GM19397 (cell line): ENCODE data around the gene ZNF367.
A peak's percentile ranks its signal among the peaks of the same experiment; 100 is the strongest.

Source experiments
- ATAC-seq: cut with Tn5 transposase; IDR thresholded peaks from one replicate; pipeline ENCODE4 v1.9.1; 2021; ENCODE audit warnings: mild to moderate bottlenecking, moderate library complexity; ENCODE audit not compliant: unreplicated experiment

Gene ZNF367

DNA sequence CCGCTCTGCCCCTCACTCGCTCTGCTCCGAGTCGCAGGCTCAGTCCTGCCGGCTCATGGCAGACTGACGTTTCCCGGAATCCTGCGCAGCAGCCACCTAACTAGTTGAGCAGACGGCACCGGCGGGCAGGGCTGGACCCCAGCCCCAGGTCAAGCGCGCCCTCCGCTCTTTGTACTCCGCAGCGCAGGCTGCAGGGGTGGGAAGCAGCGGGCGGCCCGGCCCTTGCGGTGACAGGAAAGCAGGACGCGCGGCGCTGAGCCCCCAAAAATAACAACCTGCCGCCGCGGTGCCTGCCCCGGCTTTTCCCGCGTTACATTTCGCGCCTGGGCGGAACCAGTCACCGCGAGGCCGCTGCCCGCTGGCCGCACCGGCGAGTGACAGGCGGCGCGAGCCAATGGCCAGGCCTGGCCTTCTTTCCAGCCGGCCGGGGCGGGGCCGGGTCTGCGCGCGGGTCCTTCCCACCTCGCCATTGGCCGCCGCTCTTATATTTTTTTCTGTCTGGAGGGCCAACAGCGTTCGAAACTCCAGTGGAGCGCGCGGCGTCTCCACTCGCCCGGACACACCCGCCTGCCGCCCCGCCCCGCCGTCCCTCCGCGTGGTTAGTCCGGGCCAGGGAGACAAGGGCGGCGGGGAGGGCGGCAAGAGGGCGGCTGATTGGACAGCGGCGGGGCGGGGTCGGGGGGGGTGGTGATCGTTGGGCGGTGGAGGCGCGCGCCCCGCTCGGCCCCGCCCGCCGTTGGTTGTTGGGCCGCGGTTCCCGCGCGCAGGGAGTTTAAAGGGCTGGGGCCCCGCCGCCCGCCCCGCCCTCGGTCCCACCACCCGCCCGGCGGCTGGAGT, at the start of gene ZNF367:
Gene ZNF367 (minus strand): TSS at position 288 of the 837 bp plus-strand sequence. CDS start 338 bp downstream, outside the sequence.
- peak; percentile 67 for ATAC-seq

DNA sequence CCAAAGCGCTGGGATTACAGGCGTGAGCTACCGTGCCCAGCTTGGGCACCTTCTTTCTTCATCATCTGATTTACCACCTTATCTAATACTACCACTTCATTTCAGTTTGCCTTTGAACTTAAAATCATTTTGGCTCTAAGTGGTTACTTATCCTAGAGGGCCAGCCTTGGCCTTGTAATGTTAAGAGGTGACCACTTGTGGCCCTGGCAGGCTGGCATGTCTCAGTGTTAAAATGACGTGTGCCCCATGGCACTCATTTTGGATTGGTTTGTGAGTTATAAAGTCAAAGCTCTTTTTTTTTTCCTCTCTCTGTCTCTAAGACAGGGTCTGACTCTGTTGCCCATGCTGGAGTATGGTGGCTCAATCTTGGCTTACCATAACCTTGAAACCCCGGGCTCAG, 49.6 kb upstream of the ZNF367 start:
- no peak for ATAC-seq

DNA sequence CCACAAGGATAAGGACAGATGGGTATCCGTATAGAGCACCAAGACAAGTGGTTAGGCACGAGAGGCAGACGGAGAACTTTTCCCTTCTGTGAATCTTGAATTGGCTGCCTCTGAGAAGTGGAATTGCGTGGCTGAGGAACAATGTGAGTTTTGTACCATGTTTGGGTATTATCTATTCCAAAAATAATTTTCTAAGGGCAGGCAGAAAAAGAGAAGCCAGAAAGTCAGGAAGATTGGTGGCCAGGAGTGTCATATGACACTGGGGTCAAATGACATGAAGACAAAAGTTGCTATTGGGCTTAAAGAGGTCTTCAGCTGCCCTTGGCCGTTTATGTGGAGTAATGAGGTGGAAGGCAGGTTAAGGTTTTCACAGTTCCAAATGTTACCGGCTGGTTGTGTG, 46.3 kb upstream of the ZNF367 start:
- ATAC-seq = no peak

DNA sequence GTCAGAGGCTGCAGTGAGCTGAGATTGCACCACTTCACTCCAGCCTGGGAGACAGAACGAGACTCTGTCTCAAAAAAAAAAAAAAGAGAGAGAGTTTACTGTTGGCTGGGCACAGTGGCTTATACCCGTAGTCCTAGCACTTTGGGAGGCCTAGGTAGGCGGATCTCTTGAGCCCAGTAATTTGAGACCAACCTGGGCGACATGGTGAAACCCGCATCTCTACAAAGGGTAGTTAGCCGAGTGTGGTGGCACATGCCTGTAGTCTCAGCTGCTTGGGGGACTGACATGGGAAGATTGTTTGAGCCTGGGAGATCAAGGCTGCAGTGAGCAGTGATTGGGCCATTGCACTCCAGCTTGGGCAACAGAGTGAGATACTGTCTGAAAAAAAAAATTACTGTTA, 44.4 kb upstream of the ZNF367 start:
- no peak for ATAC-seq

DNA sequence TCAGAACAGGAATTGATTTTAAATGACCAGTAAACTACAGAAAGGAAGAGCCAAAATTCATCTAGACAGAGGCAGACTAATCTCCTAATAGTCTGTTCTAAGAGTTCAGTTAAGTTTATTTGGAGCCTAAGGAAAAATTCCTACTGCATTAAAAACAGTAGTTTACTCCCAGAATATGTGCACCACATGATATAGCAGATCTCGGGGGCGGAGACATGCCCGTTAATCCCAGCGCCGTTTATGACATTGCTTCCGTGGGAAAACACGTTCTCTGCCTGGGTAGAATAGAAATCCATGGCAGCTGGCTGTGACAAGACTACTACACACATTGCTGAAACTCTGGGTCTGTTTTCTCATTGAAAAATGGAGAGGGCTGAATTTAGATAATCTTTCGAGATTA, 43.2 kb upstream of the ZNF367 start:
- ATAC-seq = no peak

DNA sequence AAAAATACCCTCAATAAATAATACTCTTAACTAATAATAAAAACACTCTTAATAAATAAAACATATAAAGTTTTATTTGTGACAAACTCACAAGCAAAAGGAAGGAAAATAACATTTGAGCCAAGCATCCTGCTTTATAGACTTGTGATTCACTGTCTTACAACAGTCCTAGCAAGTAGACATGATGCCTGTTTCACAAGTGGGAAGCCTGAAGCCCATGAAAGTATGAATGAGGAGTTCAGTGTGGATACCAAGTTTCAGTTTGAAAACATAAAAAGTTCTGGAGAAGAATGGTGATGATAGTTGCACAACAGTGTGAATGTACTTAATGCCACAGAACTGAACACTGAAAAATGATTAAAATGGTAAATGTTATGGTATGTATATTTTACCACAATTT, 42.7 kb upstream of the ZNF367 start:
- no peak for ATAC-seq

DNA sequence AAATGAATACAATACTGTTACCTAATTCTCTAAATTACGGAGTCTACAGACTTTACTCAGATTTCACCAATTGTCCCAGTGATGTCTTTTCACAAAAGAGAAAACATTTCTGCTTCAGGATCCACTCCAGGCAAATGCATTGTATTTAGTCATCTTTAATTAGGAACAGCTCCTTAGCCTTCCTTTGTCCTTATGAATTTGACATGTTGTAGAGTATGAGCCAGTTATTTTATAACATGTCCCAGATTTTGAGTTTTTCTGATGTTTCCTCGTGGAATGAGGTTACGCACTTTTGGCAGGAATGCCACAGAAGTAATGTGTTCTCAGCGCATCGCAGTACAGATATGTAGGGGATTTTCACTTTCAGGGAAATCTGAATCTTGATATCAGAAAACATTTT, 42.3 kb upstream of the ZNF367 start:
- ATAC-seq = no peak

DNA sequence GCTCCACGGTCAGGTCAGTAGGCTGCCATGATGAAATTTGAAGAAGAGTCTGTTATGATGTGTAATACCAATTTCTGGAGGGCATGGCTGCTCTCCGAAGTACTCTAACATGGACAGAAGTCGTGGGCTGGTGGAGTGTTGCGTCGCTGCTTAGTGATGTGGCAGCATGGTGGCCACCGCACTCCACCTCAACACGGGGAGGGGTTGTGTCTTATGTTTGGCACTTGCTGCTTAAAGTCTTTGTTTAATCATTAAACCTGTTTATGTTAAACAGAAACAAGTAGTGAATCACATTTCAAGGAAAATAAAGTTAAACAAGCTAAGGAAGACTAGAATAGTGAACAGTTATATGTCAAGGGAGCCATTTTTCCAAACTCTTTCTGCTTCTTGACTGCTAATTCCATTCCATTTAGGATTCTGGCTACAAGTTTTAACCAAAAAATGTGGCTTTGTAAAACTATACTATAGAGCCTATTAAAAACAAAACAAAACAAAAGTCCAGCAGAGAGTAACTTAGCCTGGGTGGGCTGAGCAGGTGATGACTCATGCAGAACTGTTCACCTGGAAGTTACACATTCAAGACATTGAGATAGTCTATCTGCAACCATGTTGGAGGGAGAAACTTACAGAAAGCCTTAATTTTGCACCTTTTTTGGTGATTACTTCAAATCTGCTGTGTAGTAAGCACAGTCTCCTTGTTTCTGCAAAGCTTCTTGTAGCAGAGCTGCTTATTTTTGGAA, 41.3 kb upstream of the ZNF367 start:
- no peak for ATAC-seq

DNA sequence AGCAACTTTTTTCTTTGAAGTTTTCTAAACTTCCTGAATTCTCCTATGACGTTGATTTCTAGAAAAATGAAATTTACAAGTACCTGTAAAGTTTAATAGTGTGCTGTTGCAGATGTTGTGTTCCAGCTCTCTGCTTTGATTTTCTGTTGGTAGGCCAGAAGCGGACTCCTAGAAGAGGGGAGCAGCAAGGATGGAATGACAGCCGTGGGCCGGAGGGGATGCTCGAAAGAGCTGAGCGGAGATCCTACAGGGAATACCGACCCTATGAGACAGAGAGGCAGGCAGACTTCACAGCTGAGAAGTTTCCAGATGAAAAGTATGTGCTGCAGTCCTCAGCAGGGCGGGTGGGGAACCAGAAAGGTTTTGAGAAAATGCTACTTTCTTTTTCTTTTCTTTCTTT, 40.1 kb upstream of the ZNF367 start:
- ATAC-seq = no peak

DNA sequence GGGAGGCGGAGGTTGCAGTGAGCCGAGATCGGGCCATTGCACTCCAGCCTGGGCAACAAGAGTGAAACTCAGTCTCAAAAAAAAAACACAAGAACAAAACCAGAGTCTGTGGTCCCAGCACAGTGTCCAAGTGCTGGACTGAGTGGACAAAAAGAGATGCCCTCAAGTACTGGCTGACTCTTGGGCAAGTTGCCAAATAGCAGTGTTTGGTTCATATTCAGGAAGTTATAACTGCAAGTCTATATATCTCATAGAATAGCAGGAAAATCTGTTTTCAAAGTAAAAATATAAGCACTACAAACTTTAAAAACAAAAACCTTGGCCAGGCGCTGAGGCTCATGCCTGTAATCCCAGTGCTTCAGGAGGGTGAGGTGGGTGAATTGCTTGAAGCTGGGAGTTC, 39.1 kb upstream of the ZNF367 start:
- no peak for ATAC-seq

DNA sequence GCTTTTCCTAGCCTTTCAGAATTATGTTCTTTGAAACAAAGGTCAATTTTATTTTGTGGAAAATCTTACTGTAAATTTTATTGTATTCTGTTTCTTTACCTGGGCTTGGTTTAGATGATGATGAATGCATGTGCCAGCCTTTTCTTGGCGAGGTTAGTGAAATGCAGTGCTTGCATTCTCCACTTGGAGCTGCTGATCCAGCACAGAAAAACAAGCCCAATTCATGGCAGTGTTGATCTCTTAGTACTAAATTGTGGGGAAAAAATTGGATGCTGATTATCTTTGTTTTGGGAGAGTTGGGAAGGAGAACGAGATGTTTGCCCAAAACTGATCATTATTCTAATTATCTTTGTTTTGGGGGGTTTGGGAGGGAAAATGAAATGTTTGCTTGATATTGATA, 35.5 kb upstream of the ZNF367 start:
- no peak for ATAC-seq

DNA sequence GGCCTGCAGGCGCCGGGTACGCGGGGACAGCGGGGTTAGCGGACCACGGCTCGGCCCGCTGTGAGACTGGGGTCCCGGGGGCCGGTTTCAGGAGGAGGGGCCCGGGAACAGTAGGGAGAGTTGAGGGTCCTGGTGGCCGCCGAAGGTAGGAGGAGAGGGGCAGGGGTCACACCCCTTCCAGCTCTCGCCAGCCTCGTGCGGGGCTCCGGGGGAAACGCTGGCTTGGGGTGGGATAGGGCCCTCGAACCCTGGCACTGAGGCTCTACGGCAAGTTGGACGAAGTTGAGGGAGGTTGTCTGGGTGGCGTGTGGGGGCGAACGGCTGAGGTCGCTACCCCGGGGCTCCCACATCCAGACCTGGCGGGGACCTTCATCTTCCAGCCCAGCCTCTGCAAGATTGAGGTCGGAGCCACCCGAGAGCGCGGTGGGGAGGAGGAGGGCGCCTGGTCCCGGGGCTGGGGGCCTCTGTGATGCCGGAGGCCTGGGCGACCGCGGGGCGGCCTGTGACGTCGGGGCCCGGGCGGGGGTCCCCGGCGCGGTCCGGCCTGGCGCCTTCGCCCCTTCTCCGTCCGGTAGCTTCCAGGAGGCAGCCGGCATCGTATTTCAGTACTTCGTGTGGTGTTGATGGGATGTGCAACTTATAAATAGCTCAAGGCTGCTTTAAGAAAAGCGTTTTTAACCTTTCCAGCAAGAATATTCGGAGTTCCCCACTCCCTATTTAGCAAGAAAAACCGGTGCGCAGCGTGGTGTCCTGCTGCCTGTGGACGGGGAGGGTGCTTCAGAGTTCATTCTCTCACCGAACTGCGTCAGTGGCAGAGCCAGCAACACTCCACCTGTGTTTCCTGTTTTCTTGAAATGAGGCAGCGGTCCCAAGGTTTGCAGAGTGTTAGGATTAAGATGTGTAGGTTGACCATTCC, 32.7 kb upstream of the ZNF367 start:
- ATAC-seq = no peak

DNA sequence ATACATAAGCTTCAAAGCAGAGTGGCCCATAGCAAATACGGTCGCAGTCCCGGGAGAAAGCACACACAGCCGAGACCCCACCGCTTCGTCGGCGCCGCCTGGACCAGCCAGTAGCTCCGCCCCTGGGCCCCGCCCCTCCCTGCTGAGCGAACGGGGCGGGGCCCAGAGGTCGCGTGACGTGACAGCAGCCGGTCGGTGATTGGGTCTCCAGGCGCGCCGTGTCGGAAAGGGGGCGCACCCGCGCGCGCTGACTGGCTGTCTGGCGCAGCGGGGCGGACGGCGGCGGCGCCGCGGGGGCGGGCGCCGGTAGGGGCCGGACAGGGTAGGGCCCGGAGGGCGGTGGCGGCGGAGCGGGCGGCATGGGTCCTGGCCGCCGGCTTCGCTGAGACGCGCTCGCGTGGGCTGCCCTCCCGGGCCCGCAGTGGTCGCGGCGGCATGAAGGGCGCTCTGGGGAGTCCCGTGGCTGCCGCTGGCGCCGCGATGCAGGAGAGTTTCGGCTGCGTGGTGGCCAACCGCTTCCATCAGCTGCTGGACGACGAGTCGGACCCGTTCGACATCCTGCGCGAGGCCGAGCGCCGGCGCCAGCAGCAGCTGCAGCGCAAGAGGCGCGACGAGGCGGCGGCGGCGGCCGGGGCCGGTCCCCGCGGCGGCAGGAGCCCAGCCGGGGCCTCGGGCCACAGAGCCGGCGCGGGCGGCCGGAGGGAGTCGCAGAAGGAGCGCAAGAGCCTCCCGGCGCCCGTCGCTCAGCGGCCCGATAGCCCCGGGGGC, 31.9 kb upstream of the ZNF367 start, which contains the start of gene HABP4:
Gene HABP4 (plus strand): TSS at position 325 of the 768 bp plus-strand sequence. CDS start 111 bp downstream, at position 436.
- ATAC-seq = peak; percentile 98

DNA sequence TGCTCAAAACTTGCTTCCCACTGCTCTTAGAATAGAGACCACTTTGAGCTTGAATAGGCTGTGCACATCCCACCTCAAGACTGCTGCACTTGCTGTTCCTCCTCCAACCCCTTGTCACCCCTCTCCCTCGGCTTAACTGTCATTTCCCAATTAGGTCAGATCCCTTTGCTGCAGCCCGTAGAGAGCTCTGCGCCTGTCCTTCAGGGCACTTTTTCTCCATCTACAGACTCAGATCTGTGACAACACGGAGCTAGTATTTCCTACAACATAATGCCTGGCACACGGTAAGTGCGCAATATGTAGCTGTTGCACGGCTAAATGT, 31.3 kb upstream of the ZNF367 start:
- peak; percentile 14 for ATAC-seq

DNA sequence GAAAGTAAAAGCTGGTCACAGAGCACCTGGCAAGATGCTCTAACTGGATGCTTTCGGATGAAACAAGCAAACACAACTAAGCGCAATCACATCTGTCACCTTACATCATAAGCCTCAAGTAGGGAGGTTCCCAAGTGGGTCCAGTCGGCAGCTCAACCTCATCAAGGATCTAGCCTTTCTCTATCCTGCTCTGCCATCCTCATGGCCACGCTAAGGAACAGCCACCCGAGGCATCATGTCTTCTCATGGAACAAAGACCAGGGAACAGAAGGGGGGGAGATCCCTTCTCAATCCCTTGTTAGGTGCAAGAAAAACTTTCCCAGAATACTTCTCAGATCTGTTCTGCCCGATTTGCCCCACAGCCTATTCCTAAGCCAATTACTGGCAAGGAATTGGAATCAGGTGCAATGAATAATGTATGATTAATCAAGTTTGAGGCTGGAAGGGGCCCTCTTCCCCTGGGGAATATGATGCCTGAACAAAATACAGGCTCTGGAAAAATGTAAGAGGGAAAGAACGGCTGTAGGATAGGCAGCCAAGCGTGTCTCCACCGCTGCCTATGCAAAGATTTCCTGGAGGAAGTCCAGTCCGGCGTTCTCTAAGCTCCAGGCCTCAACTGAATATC, 30.5 kb upstream of the ZNF367 start:
- ATAC-seq = no peak

DNA sequence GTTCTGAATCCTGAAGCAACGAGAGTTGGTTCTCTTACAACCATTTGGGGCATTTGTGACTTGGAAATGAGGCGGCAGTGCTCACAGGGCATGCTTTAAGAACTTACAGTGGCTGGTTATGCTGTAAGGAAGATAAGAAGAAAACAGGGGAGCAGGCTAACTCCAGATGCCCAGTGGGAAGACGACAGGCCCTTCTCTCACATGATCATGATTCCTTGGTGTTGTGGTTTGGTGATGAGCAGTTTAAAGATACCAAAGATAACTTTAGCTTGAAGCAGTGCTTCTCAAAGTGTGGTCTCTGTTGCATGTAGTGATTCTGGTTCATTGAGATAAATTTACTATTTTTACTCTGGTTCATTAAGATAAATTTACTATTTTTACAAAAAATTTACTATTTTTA, 29.2 kb upstream of the ZNF367 start:
- no peak for ATAC-seq

DNA sequence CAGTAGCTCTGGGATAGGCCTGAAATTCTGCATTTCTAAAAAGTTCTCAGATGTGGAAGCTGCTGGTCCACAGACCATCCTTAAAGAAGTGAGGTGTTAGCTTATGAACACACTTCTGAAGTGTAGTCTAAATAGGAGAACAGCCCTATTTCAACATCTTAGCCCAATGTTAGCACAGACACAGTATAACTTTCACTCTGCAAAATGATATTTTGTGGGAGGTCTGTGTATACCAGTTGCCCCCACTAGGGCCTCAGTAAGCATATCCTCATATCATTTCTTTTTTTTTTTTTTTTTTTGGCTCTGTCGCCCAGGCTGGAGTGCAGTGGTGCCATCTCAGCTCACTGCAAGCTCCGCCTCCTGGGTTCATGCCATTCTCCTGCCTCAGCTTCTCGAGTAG, 24.3 kb upstream of the ZNF367 start:
- no peak for ATAC-seq

DNA sequence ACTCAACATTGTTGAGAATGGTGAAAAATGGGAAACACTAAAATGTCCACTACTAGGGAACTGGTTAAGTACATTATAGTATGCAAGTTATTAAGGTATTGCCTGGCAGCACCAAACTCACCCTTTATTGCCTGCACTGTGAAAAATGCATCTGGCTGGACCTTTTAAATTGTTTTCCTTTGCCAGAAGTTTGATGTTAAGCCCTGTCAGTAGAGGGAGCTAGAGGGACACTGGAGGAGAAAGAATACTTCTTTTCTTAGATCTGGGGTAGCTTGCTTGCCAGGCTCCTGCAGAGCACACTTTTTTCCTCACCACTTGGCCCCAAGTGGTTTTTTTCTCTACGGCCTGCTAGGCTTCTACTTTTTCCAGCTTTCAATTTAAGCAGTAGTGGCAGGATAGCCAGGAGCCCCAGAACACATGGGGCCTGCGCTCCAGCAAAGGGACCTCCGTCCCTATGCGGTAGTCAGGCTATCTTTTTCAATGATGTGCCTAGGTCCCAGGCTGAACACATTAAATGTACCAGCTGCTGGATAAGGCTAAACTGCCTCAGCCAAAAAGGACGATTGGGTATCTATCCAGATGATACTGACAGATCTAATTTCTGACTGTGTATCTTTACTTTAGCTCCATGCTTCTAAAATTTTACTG, 23.8 kb upstream of the ZNF367 start:
- ATAC-seq = no peak

DNA sequence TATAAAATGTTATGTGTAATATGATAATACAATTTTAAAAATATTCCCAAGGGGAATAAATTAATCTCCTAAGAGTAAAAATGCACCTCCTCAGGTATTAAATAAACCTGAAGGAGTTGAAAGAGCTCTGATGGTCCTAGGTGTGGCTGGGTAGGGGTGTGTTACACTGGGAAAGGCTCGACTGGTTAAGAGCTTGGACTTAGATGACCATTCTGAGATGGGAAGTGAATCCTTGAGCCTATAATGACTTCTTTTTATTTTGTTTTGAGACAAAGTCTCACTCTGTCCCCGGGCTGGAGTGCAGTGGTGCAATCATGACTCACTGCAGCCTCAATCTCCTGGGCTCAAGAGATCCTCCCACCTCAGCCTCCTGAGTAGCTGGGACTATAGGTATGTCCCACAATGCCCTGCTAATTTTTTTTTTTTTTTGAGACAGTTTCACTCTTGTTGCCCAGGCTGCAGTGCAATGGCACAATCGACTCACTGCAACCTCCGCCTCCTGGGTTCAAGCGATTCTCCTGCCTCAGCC, 22.6 kb upstream of the ZNF367 start:
- no peak for ATAC-seq
